H1 (cell line): ENCODE data around the gene TRIM39. TPM values are rescaled to one million over a fixed set of nuclear protein-coding genes. Genes with fewer than 3 reads are reported as not detected.

ENCODE experiments used
- CTCF ChIA-PET: fragments of 300-600 bp; sonication (Branson Sonifier 250); formaldehyde crosslinking; loops from one replicate; lab custom pipeline; 2021; ENCODE audit not compliant: partially characterized antibody; lab: Charles Lee
- POLR2A ChIA-PET: fragments of 300-600 bp; sonication (Branson Sonifier 250); formaldehyde crosslinking; loops from one replicate; lab custom pipeline; 2021; ENCODE audit warnings: inconsistent platforms; ENCODE audit not compliant: partially characterized antibody; lab: Charles Lee
- DNase-seq, 2 experiments: peaks; one replicate each; pipeline versions ENCODE4 v3.0.0 to v3.0.0-alpha.2; 2010 to 2022; ENCODE audit warnings: low spot score in 2 of 2, low read depth in 1 of 2, mixed read lengths in 1 of 2
- FAIRE-seq: peaks from 2 replicates; lab custom pipeline; 2011; peaks lifted over from hg19 to GRCh38; lab: Jason Lieb, UNC
- H2AFZ ChIP-seq: 2 replicates; pipeline ENCODE4 v1.8.1; 2012; ENCODE audit warnings: low read length, inconsistent platforms
- H2AK5ac ChIP-seq: 2 replicates; pipeline ENCODE4 v1.6.1; 2013; ENCODE audit warnings: low read depth, low read length
- H2BK120ac ChIP-seq: replicated peaks from 2 replicates; pipeline ENCODE3; 2013; ENCODE audit warnings: low read depth, low read length, inconsistent platforms
- H2BK12ac ChIP-seq: 2 replicates; pipeline ENCODE4 v1.6.1; 2013; ENCODE audit warnings: low read depth, low read length
- H2BK15ac ChIP-seq: 2 replicates; pipeline ENCODE4 v1.6.1; 2013; ENCODE audit warnings: low read length
- H2BK20ac ChIP-seq: 2 replicates; pipeline ENCODE4 v1.6.1; 2013; ENCODE audit warnings: low read length
- H2BK5ac ChIP-seq: 2 replicates; pipeline ENCODE4 v1.6.1; 2013; ENCODE audit warnings: low read depth, low read length
- H3K14ac ChIP-seq: 2 replicates; pipeline ENCODE4 v1.6.1; 2013; ENCODE audit warnings: inconsistent platforms; ENCODE audit not compliant: insufficient read length
- H3K18ac ChIP-seq: 2 replicates; pipeline ENCODE4 v1.6.1; 2013; ENCODE audit warnings: low read length; ENCODE audit errors: extremely low read depth
- H3K23ac ChIP-seq: 2 replicates; pipeline ENCODE4 v1.6.1; 2013; ENCODE audit warnings: inconsistent platforms; ENCODE audit not compliant: insufficient read length
- H3K23me2 ChIP-seq: 2 replicates; pipeline ENCODE4 v1.6.1; 2013; ENCODE audit warnings: low read depth, low read length
- H3K27ac ChIP-seq: 2 replicates; pipeline ENCODE4 v1.6.1; 2011; ENCODE audit warnings: low read depth, low read length, inconsistent platforms
- H3K27me3 ChIP-seq, 4 experiments: replicated peaks in 1 of 4; 1 replicate in 1 of 4; 2 replicates in 3 of 4; pipeline versions ENCODE4 v1.6.1 to v1.8.1; 2011 to 2013; ENCODE audit warnings: low read length in 3 of 4, mild to moderate bottlenecking in 3 of 4, inconsistent platforms in 2 of 4, mixed read lengths in 2 of 4, moderate library complexity in 1 of 4; ENCODE audit not compliant: control insufficient read depth in 3 of 4, insufficient read depth in 3 of 4; ENCODE audit errors: extremely low read depth in 1 of 4
- H3K36me3 ChIP-seq, 4 experiments: 2 replicates each; pipeline versions ENCODE4 v1.6.1 to v1.8.1; 2011 to 2013; ENCODE audit warnings: mild to moderate bottlenecking in 4 of 4, low read length in 3 of 4, moderate library complexity in 2 of 4, control low read depth in 1 of 4, inconsistent platforms in 1 of 4; ENCODE audit not compliant: insufficient read depth in 4 of 4, control insufficient read depth in 2 of 4
- H3K4ac ChIP-seq: replicated peaks from 2 replicates; pipeline ENCODE3; 2013; ENCODE audit warnings: low read length, low read depth, mixed read lengths, inconsistent platforms; ENCODE audit not compliant: insufficient read length
- H3K4me1 ChIP-seq, 4 experiments: replicated peaks in 1 of 4; 1 replicate in 1 of 4; 2 replicates in 3 of 4; pipeline versions ENCODE4 v1.6.1 to v1.8.1; 2011 to 2013; ENCODE audit warnings: low read length in 3 of 4, inconsistent platforms in 2 of 4, mixed read lengths in 1 of 4; ENCODE audit not compliant: insufficient read depth in 4 of 4, control insufficient read depth in 3 of 4
- H3K4me2 ChIP-seq, 2 experiments: 2 replicates each; pipeline versions ENCODE4 v1.6.1 to v1.8.1; 2011 to 2013; ENCODE audit warnings: low read depth in 2 of 2, low read length in 2 of 2, control low read depth in 1 of 2, inconsistent platforms in 1 of 2, mild to moderate bottlenecking in 1 of 2; ENCODE audit not compliant: insufficient read depth in 1 of 2
- H3K4me3 ChIP-seq, 4 experiments: fragments of 200-600, 300-600 bp in 1 of 4; sonication (generic), shearing (Covaris generic), sonication (Bioruptor Twin) in 1 of 4; 2 replicates each; pipeline versions ENCODE4 v1.5.1 to v1.8.1; 2011 to 2016; ENCODE audit warnings: low read length in 4 of 4, low read depth in 3 of 4, control low read depth in 2 of 4, inconsistent platforms in 2 of 4, mild to moderate bottlenecking in 2 of 4, mixed read lengths in 1 of 4, moderate library complexity in 1 of 4; ENCODE audit not compliant: insufficient read depth in 2 of 4; ENCODE audit errors: extremely low read depth in 1 of 4
- H3K56ac ChIP-seq: replicated peaks from 2 replicates; pipeline ENCODE3; 2013; ENCODE audit warnings: low read depth, mild to moderate bottlenecking, mixed read lengths, low read length, inconsistent platforms; ENCODE audit not compliant: insufficient read length
- H3K79me1 ChIP-seq: 2 replicates; pipeline ENCODE4 v1.6.1; 2013; ENCODE audit warnings: low read depth, low read length, control low read depth
- H3K79me2 ChIP-seq, 2 experiments: 2 replicates each; pipeline versions ENCODE4 v1.6.1 to v1.8.1; 2012 to 2013; ENCODE audit warnings: low read length in 2 of 2, mild to moderate bottlenecking in 2 of 2, inconsistent platforms in 1 of 2; ENCODE audit not compliant: insufficient read depth in 2 of 2, control insufficient read depth in 1 of 2
- H3K9ac ChIP-seq, 4 experiments: replicated peaks in 1 of 4; 1 replicate in 1 of 4; 2 replicates in 3 of 4; pipeline versions ENCODE4 v1.6.1 to v1.8.1; 2011 to 2013; ENCODE audit warnings: low read depth in 3 of 4, low read length in 3 of 4, control low read depth in 2 of 4, mild to moderate bottlenecking in 2 of 4, moderate library complexity in 2 of 4, inconsistent platforms in 1 of 4; ENCODE audit errors: extremely low read depth in 1 of 4
- H3K9me3 ChIP-seq, 2 experiments: 2 replicates each; pipeline versions ENCODE4 v1.6.1 to v1.8.1; 2012 to 2013; ENCODE audit warnings: mild to moderate bottlenecking in 2 of 2, moderate library complexity in 2 of 2, control low read depth in 1 of 2, inconsistent platforms in 1 of 2, low read depth in 1 of 2, low read length in 1 of 2, mixed read lengths in 1 of 2; ENCODE audit not compliant: insufficient read depth in 2 of 2
- H4K20me1 ChIP-seq, 2 experiments: replicated peaks in 1 of 2; 2 replicates each; pipeline versions ENCODE3 to v1.8.1; 2011 to 2013; ENCODE audit warnings: inconsistent platforms in 2 of 2, low read length in 2 of 2, mild to moderate bottlenecking in 1 of 2; ENCODE audit not compliant: insufficient read depth in 2 of 2, control insufficient read depth in 1 of 2
- H4K5ac ChIP-seq: 2 replicates; pipeline ENCODE4 v1.6.1; 2013; ENCODE audit warnings: low read length, low read depth, mixed read lengths, inconsistent platforms; ENCODE audit not compliant: insufficient read length
- H4K8ac ChIP-seq: 2 replicates; pipeline ENCODE4 v1.8.0; 2013; ENCODE audit warnings: mild to moderate bottlenecking, moderate library complexity, low read length, inconsistent platforms; ENCODE audit not compliant: insufficient read depth; ENCODE audit errors: extremely low read depth
- H4K91ac ChIP-seq: replicated peaks from 2 replicates; pipeline ENCODE3; 2013; ENCODE audit warnings: low read length, mixed read lengths, inconsistent platforms; ENCODE audit not compliant: insufficient read length
- BRCA1 ChIP-seq: IDR thresholded peaks from 2 replicates; pipeline ENCODE4 v1.6.1; 2012; ENCODE audit warnings: low read depth, low read length, improper control_type of control experiment
- CEBPB ChIP-seq: IDR thresholded peaks from 2 replicates; pipeline ENCODE4 v1.6.1; 2012; ENCODE audit warnings: low read depth, low read length
- CHD2 ChIP-seq: IDR thresholded peaks from 2 replicates; pipeline ENCODE4 v1.6.1; 2012; ENCODE audit warnings: low read length, improper control_type of control experiment
- EP300 ChIP-seq, 2 experiments: IDR thresholded peaks; 1 replicate in 1 of 2; 2 replicates in 1 of 2; pipeline ENCODE4 v1.6.1; 2011 to 2012; ENCODE audit warnings: low read depth in 2 of 2, low read length in 2 of 2, mild to moderate bottlenecking in 2 of 2, borderline replicate concordance in 1 of 2, inconsistent platforms in 1 of 2, moderate library complexity in 1 of 2
- JUN ChIP-seq: IDR thresholded peaks from 2 replicates; pipeline ENCODE4 v1.6.1; 2011; ENCODE audit warnings: low read depth, mild to moderate bottlenecking, improper control_type of control experiment, low read length
- KDM4A ChIP-seq: IDR thresholded peaks from one replicate; pipeline ENCODE4 v1.7.1; 2012; ENCODE audit warnings: low read depth, mild to moderate bottlenecking, moderate library complexity, low read length, inconsistent platforms; ENCODE audit not compliant: severe bottlenecking
- MAFK ChIP-seq: IDR thresholded peaks from 2 replicates; pipeline ENCODE4 v1.6.1; 2012; ENCODE audit warnings: low read depth, mild to moderate bottlenecking, improper control_type of control experiment, low read length
- NANOG ChIP-seq: IDR thresholded peaks from 2 replicates; pipeline ENCODE4 v1.6.1; 2011; ENCODE audit warnings: low read length, low read depth, mild to moderate bottlenecking, inconsistent platforms; ENCODE audit not compliant: insufficient read depth, poor library complexity, severe bottlenecking
- RAD21 ChIP-seq, 2 experiments: IDR thresholded peaks in 1 of 2; conservative IDR thresholded peaks in 1 of 2; 2 replicates each; pipeline ENCODE4 v1.6.1; 2011; ENCODE audit warnings: low read depth in 2 of 2, low read length in 2 of 2, improper control_type of control experiment in 1 of 2, inconsistent platforms in 1 of 2, mild to moderate bottlenecking in 1 of 2, moderate library complexity in 1 of 2
- SRF ChIP-seq: IDR thresholded peaks from 2 replicates; pipeline ENCODE4 v1.6.1; 2011; ENCODE audit warnings: mild to moderate bottlenecking, low read depth, low read length, moderate library complexity
- TCF12 ChIP-seq: IDR thresholded peaks from 2 replicates; pipeline ENCODE4 v1.6.1; 2011; ENCODE audit warnings: low read depth, mild to moderate bottlenecking, low read length
- WGBS, 2 experiments: shearing (Covaris generic) in 1 of 2; methylation state at CpG; one replicate each; pipeline versions ENCODE4 v1.1.6 to v1.1.7; 2013 to 2015; ENCODE audit warnings: low lambda C conversion rate in 2 of 2, mixed read lengths in 2 of 2, inconsistent platforms in 1 of 2, low coverage in 1 of 2, missing lambda C conversion rate in 1 of 2; ENCODE audit not compliant: insufficient replicate concordance in 2 of 2, insufficient coverage in 1 of 2, insufficient read length in 1 of 2; ENCODE audit errors: extremely low coverage in 1 of 2, missing lambda C conversion rate in 1 of 2; 5-methylcytosine and 5-hydroxymethylcytosine counted together
- polyA plus RNA-seq, 7 experiments: library from polyadenylated mRNA; depleted of rRNA in 3 of 7; stranded (reverse) in 5 of 7; unstranded in 2 of 7; fragments of >200 nt in 5 of 7; fragments of 200-250 nt in 2 of 7; gene quantifications; 1 replicate in 5 of 7; 2 replicates in 1 of 7; 4 replicates in 1 of 7; pipeline versions ENCODE4 v1.2.1 to v1.2.3, GENCODE V29; 2011 to 2013; ENCODE audit warnings: missing spikeins in 2 of 7, mixed read lengths in 2 of 7
- total RNA-seq: library from RNA; stranded (reverse); fragmentation: NEBNext Ultra II Directional; extraction: Animal tissue kit (Norgen Biotek cat#: 25700); gene quantifications from 2 replicates; pipeline ENCODE4 v1.2.1, GENCODE V29; 2021
- TF ChIP-seq, protein P1 (sequence below): IDR thresholded peaks from 2 replicates; pipeline ENCODE4 v1.6.1; 2012; ENCODE audit warnings: low read length, inconsistent platforms

The TRIM39 gene
- total and polyA plus RNA-seq, 2 of the 8 experiments (the other 6 are each of a cell fraction or from before 2014, with no cell fraction given), result 7.3 to 26.1 TPM

DNA sequence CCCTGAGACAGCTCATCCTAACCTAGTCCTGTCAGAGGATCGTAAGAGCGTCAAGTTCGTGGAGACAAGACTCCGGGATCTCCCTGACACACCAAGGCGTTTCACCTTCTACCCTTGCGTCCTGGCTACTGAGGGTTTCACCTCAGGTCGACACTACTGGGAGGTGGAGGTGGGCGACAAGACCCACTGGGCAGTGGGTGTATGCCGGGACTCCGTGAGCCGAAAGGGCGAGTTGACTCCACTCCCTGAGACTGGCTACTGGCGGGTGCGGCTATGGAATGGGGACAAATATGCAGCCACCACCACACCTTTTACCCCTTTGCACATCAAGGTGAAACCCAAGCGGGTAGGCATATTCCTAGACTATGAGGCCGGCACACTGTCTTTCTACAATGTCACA is 15.0 kb downstream of the TRIM39 start:
- peaks cover 0 to 7% of the 10 kb centered on the region in 2 experiments; a peak in 2 of 4 replicates for H3K79me2 ChIP-seq
- FAIRE-seq (no peak), DNase-seq (no peak)
- H4K8ac ChIP-seq, result no peak overlapping the region
- no peaks in the 10 kb centered on the region for H3K9me3 ChIP-seq
- H4K91ac ChIP-seq, result no peak overlapping the region
- no peak overlapping the region for H2BK12ac ChIP-seq
- H3K14ac ChIP-seq, result no peak overlapping the region
- no peak overlapping the region for H3K56ac ChIP-seq
- no peak overlapping the region for H2BK5ac ChIP-seq
- H3K27me3 ChIP-seq, result no peaks in the 10 kb centered on the region
- H4K20me1 ChIP-seq, result peaks cover 3 to 4% of the 10 kb centered on the region in 2 experiments
- H3K23me2 ChIP-seq, result no peaks in the 10 kb centered on the region
- no peak overlapping the region for H2BK20ac ChIP-seq
- WGBS, 2 experiments, result 86% methylated on average over 16 of the region's 16 CpGs; no CpG with 5 or more reads in 1 of the 2 experiments
- peaks cover 0 to 7% (median 0%) of the 10 kb centered on the region in 4 experiments; a peak in 1 of 7 replicates for H3K4me1 ChIP-seq
- H3K4ac ChIP-seq, result no peak overlapping the region
- H3K9ac ChIP-seq, result no peak overlapping the region
- H2BK15ac ChIP-seq, result no peak overlapping the region
- ChIA-PET POLR2A (interaction anchor here (1.0 to 2.8 kb wide), 3 partner anchors 10 to 16 kb away, joined by 4 to 10 read pairs (median 4); no protein-coding TSS in a partner anchor), CTCF (no interaction called here)
- no peaks in the 10 kb centered on the region for H3K79me1 ChIP-seq
- H3K4me2 ChIP-seq, result no peak overlapping the region
- no peak overlapping the region for H4K5ac ChIP-seq
- no peak overlapping the region for H2BK120ac ChIP-seq
- H3K18ac ChIP-seq, result no peak overlapping the region
- H2AFZ ChIP-seq, result no peak overlapping the region
- H3K27ac ChIP-seq, result no peak overlapping the region
- H3K36me3 ChIP-seq, result peaks cover 4 to 39% (median 19%) of the 10 kb centered on the region in 4 experiments
- no peak overlapping the region for H2AK5ac ChIP-seq
- H3K4me3 ChIP-seq, result no peak overlapping the region
- no peak overlapping the region for H3K23ac ChIP-seq
- no peak for TF ChIP-seq MAFK
- TF ChIP-seq TCF12, result no peak
- no peak for TF ChIP-seq SRF
- TF ChIP-seq, protein P1, sequence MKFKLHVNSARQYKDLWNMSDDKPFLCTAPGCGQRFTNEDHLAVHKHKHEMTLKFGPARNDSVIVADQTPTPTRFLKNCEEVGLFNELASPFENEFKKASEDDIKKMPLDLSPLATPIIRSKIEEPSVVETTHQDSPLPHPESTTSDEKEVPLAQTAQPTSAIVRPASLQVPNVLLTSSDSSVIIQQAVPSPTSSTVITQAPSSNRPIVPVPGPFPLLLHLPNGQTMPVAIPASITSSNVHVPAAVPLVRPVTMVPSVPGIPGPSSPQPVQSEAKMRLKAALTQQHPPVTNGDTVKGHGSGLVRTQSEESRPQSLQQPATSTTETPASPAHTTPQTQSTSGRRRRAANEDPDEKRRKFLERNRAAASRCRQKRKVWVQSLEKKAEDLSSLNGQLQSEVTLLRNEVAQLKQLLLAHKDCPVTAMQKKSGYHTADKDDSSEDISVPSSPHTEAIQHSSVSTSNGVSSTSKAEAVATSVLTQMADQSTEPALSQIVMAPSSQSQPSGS, result no peak
- TF ChIP-seq JUN, result no peak
- no peak for TF ChIP-seq RAD21 (IDR thresholded peaks at IDR 0.05 in 1 of 2, conservative IDR thresholded peaks at IDR 0.05 in 1 of 2; ENCODE audit: low read depth in 2 of 2, low read length in 2 of 2)
- no peak for TF ChIP-seq NANOG
- TF ChIP-seq BRCA1, result no peak
- no peak for TF ChIP-seq EP300 (IDR thresholded peaks at IDR 0.05; ENCODE audit: borderline replicate concordance in 1 of 2, low read depth in 2 of 2, low read length in 2 of 2)
- TF ChIP-seq CHD2, result no peak
- no peak for TF ChIP-seq CEBPB
- no peak for TF ChIP-seq KDM4A
